Upper lobe of left lung (tissue), 6 donors: ENCODE results near the gene SLC13A3. TPM values are rescaled to one million over a fixed set of nuclear protein-coding genes. Genes with fewer than 3 reads are reported as not detected.
A peak's percentile ranks its signal among the peaks of the same experiment; 100 is the strongest.

Experiments used
- ATAC-seq, 2 donors: fragments of 200-7000 bp; cut with Tn5 transposase; one replicate each; pipeline ENCODE4 v1.9.1; 2022; ENCODE audit warnings: mild to moderate bottlenecking in 2 of 2, moderate library complexity in 2 of 2; ENCODE audit not compliant: low FRiP score in 2 of 2
- DNase-seq, 2 donors: peaks; one replicate each; pipeline ENCODE4 v3.0.0-alpha.2; 2019 to 2020
- H3K27ac ChIP-seq, 4 donors: fragments of 200-600 bp; sonication (generic); one replicate each; pipeline ENCODE4 v1.5.1; 2016 to 2019
- H3K27me3 ChIP-seq, 4 donors: fragments of 200-600 bp; sonication (generic); one replicate each; pipeline ENCODE4 v1.5.1; 2017 to 2019
- H3K36me3 ChIP-seq, 4 donors: fragments of 200-600 bp; sonication (generic); one replicate each; pipeline ENCODE4 v1.5.1; 2016 to 2019
- H3K4me1 ChIP-seq, 4 donors: fragments of 200-600 bp; sonication (generic); one replicate each; pipeline ENCODE4 v1.5.1; 2018 to 2019
- H3K4me3 ChIP-seq, 4 donors: fragments of 200-600 bp; sonication (generic); one replicate each; pipeline ENCODE4 v1.5.1; 2017 to 2019; ENCODE audit warnings: mild to moderate bottlenecking in 2 of 4, moderate library complexity in 1 of 4
- H3K9me3 ChIP-seq, 4 donors: fragments of 200-600 bp; sonication (generic); one replicate each; pipeline ENCODE4 v1.5.1; 2018 to 2019
- CTCF ChIP-seq, 6 experiments: fragments of 450-650 bp in 4 of 6; fragments of 200-600 bp in 2 of 6; sonication (generic) in 2 of 6; IDR thresholded peaks; one replicate each; pipeline ENCODE4 v1.5.1; 2016 to 2019; ENCODE audit warnings: antibody characterized with exemption in 6 of 6
- EP300 ChIP-seq, 4 donors: sonication (generic); formaldehyde crosslinking; IDR thresholded peaks; one replicate each; pipeline ENCODE4 v1.5.1; 2017; ENCODE audit warnings: antibody characterized with exemption in 4 of 4, control low read depth in 2 of 4
- POLR2A ChIP-seq, 4 donors: fragments of 450-650 bp; IDR thresholded peaks; one replicate each; pipeline ENCODE4 v1.5.1; 2016 to 2017; ENCODE audit warnings: antibody characterized with exemption in 4 of 4, mild to moderate bottlenecking in 2 of 4
- POLR2AphosphoS5 ChIP-seq, 2 donors: sonication (generic); formaldehyde crosslinking; IDR thresholded peaks; one replicate each; pipeline ENCODE4 v1.5.1; 2017; ENCODE audit warnings: antibody characterized with exemption in 2 of 2
- WGBS, 2 donors: methylation state at CpG; one replicate each; pipeline ENCODE4 v1.1.5; 2017 to 2018; 5-methylcytosine and 5-hydroxymethylcytosine counted together
- total RNA-seq, 6 donors: library from RNA; depleted of rRNA in 4 of 6; stranded (reverse); fragments of >200 nt in 4 of 6; gene quantifications; one replicate each; pipeline versions ENCODE4 v1.1.0 to v1.2.1, GENCODE V29; 2016 to 2021
- donor health status: DM: no; HTN: no; CAD: no; lungs with moderate emphysema.
- donor health status: DM: no; HTN: yes; CAD: no; lungs with severe emphysema.

The SLC13A3 gene
- total RNA-seq, 6 donors from 2014 or later = 0.88 to 11.5 (median 1.3) TPM

- Histone ChIP-seq H3K4me1 (peaks cover 0 to 5% (median 0%) of the 10 kb centered on the region in 4 donors), H3K9me3 (no peaks in the 10 kb centered on the region), H3K27me3 (no peaks in the 10 kb centered on the region), H3K36me3 (no peaks in the 10 kb centered on the region), H3K4me3 (no peak overlapping the region), H3K27ac (no peak overlapping the region)
- 90 to 95% methylated on average over 2 of the region's 2 CpGs for WGBS, 2 donors
- no peak for ATAC-seq
- no peak for DNase-seq
- TF ChIP-seq POLR2AphosphoS5 (IDR thresholded peaks at IDR 0.05) (no peak), EP300 (IDR thresholded peaks at IDR 0.05) (no peak), CTCF (IDR thresholded peaks at IDR 0.05) (no peak), POLR2A (IDR thresholded peaks at IDR 0.05) (no peak)
Observed at GRCh38 chr20:46698788-46699187, 47.5 kb upstream of the SLC13A3 start.

GRCh38 chr20:46696791-46697279 is 45.6 kb upstream of the SLC13A3 start:
- 77 to 83% methylated on average over 2 to 3 of the region's 3 CpGs for WGBS, 2 donors
- TF ChIP-seq POLR2AphosphoS5 (IDR thresholded peaks at IDR 0.05) (no peak), POLR2A (IDR thresholded peaks at IDR 0.05) (no peak), CTCF (IDR thresholded peaks at IDR 0.05) (no peak), EP300 (IDR thresholded peaks at IDR 0.05) (no peak)

GRCh38 chr20:46695892-46696291 is 44.6 kb upstream of the SLC13A3 start:
- DNase-seq (no peak), ATAC-seq (no peak)
- WGBS, 2 donors = 44 to 51% methylated on average over 3 of the region's 3 CpGs
- Histone ChIP-seq H3K27me3 (no peaks in the 10 kb centered on the region), H3K4me3 (no peak overlapping the region), H3K27ac (no peak overlapping the region), H3K4me1 (peaks cover 0 to 5% (median 0%) of the 10 kb centered on the region in 4 donors), H3K36me3 (no peaks in the 10 kb centered on the region), H3K9me3 (no peaks in the 10 kb centered on the region)
- TF ChIP-seq CTCF (IDR thresholded peaks at IDR 0.05) = no peak
- no peak for TF ChIP-seq POLR2AphosphoS5 (IDR thresholded peaks at IDR 0.05)
- no peak for TF ChIP-seq POLR2A (IDR thresholded peaks at IDR 0.05)
- no peak for TF ChIP-seq EP300 (IDR thresholded peaks at IDR 0.05)

More at GRCh38 chr20:46696791-46697279, 45.6 kb upstream of the SLC13A3 start:
- no peaks in the 10 kb centered on the region for H3K36me3 ChIP-seq
- peaks cover 0 to 5% (median 0%) of the 10 kb centered on the region in 4 donors for H3K4me1 ChIP-seq
- H3K9me3 ChIP-seq = no peaks in the 10 kb centered on the region
- H3K4me3 ChIP-seq = no peak overlapping the region
- H3K27me3 ChIP-seq = no peaks in the 10 kb centered on the region
- H3K27ac ChIP-seq = no peak overlapping the region
- DNase-seq (no peak), ATAC-seq (no peak)

- Histone ChIP-seq H3K27ac (peak overlapping the region in 1 of 4 donors; percentile 12), H3K4me1 (peaks cover 0 to 9% (median 5%) of the 10 kb centered on the region in 4 donors), H3K4me3 (no peak overlapping the region), H3K9me3 (no peaks in the 10 kb centered on the region), H3K27me3 (no peaks in the 10 kb centered on the region), H3K36me3 (no peaks in the 10 kb centered on the region)
- ATAC-seq (peak in 1 of 2 donors; percentile 55), DNase-seq (no peak)
- TF ChIP-seq POLR2A (IDR thresholded peaks at IDR 0.05) = no peak
- TF ChIP-seq CTCF (IDR thresholded peaks at IDR 0.05) = no peak
- TF ChIP-seq POLR2AphosphoS5 (IDR thresholded peaks at IDR 0.05) = no peak
- no peak for TF ChIP-seq EP300 (IDR thresholded peaks at IDR 0.05)
- WGBS, 2 donors = 60 to 69% methylated on average over 2 of the region's 2 CpGs
Observed at GRCh38 chr20:46694484-46694883, 43.2 kb upstream of the SLC13A3 start.

- ATAC-seq = no peak
- WGBS, 2 donors = 82 to 87% methylated on average over 4 of the region's 4 CpGs
- Histone ChIP-seq H3K27ac (no peak overlapping the region), H3K9me3 (no peaks in the 10 kb centered on the region), H3K4me3 (no peak overlapping the region), H3K36me3 (peaks cover 0 to 8% (median 2%) of the 10 kb centered on the region in 4 donors), H3K4me1 (peaks cover 21 to 30% (median 23%) of the 10 kb centered on the region in 4 donors), H3K27me3 (no peaks in the 10 kb centered on the region)
- TF ChIP-seq CTCF (IDR thresholded peaks at IDR 0.05) (no peak), POLR2AphosphoS5 (IDR thresholded peaks at IDR 0.05) (no peak), EP300 (IDR thresholded peaks at IDR 0.05) (no peak), POLR2A (IDR thresholded peaks at IDR 0.05) (no peak)
- no peak for DNase-seq
Observed at GRCh38 chr20:46691196-46691595, 39.9 kb upstream of the SLC13A3 start.
